ENCODE results near the gene S100A4.

The S100A4 gene

DNA sequence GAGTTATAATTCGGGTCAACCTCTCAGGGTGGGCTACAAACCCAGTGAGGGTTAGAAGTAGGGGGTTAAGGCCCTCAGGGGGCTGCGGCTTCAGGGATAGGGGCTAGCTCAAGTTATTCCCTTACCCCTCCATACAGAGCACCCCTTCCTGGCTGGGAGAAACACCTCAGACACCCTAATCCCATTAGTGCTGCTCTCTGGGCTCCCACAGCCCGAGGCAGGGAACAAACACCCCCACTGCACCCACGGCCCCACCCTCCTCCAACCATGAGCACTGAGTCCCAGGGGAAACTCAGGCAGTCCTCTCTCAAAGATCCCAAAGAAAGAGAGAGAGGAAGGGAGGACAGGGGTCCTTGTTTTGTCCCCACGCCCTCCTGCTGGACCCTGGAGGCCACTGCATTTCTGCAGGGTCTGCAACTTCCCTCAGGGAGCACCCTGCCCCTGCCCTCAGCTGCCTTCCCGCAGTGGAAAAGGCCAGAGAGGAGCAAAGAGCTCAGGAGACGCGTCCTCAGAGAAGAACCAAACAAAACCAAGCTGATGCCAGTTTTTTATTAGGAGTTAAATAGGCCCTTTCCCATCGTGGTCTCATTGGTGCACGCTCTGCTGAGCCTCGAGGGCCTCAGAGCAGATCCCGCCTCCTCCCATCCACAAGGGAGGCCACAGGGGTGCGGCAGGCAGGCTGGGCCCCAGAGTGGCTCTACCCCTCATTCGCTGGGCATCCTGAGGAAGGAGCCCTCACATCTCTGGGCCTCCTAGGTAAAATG, 1.4 kb upstream of the S100A4 start:
- no peak for DNase-seq

DNA sequence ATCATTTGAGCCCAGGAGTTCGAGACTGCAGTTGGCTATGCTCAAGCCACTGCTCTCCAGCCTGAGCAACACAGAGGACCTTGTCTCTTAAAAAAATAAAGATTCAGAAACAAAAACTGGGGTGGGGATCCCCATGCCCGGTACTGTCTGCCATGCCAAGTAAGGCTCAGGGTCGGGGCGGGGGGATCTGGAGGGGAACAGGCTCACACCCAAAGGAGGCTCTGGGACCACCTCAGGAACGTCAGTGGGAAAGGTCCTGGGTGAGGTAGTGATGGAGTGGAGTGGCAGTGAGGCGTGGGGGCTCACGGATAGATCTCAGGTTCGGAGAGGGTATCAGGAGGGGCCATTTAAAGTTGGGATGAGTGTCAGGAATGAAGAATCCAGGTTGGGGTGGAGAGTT, 765 bp upstream of the S100A4 start:
- no peak for DNase-seq

DNA sequence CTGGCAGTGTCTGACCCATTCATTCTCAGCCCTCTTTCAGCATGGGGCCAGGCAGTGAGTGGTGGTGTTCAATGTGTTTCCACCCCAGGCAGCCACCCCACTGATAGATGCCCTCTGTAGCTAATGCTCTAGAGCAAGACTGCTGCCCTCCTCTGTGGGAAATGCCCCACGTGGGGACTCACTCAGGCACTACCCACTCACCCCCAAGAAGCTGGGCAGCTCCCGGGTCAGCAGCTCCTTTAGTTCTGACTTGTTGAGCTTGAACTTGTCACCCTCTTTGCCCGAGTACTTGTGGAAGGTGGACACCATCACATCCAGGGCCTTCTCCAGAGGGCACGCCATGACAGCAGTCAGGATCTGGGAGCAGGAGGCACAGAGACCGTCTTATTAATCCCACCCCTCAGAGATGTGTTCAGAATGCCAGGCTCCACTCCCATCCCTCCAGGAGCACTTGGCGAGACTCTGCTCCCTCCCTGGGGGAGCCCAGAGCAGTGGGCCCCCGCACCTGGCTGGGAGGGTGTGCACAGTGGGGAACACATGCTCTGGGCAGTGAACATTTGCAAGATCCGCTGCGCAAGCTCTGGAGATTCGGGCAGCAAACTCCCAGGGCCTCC, 1.0 kb downstream of the S100A4 start:
- no peak for DNase-seq

DNA sequence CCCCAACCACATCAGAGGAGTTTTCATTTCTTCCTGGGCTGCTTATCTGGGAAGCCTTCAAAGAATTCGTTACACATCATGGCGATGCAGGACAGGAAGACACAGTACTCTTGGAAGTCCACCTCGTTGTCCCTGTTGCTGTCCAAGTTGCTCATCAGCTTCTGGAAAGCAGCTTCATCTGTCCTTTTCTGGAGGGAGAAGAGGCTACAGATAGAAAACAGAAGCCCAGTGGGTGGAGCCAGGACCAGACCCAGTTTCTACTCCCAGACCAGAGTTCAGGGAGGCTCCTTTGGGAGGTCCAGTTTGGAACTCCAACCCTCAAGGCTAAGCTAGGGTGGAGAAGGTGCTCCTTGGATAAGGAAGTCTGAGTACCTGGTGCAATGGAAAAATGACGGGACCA, 1.9 kb downstream of the S100A4 start:
- no peak for DNase-seq

DNA sequence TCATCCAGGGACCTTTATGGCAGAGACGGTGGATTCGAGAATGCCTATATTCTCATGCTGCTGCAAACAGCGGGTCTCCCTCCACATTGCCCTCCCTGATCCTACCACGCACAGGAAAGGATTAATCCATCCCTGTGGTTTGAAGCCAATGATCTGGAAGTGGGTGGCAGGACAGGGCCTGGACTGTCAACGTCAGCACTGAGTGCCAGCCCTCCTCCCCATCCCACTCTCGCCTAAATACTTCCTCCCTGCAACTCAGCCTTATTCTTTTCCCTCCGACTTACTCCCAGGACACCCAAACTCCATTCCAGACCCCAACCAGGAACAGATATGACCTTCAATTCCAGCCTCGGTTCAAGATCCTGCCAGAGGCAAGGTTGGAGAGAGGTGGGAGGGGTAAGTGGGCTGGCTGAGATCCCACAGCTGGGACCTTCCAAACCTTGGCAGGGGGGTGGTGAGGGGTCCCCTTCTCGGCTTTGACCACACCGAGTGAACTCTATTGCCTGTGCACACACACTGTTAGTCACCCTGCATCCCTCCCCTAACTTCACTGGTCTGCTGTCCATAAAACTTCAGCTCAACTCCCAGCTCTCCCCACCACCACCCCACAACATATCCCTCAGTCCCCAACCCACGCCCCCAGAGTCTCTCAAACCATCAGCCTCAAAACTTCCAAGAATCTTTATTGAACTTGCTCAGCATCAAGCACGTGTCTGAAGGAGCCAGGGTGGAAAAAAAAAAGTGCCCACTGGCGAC, 2.5 kb downstream of the S100A4 start:
- DNase-seq: no peak

DNA sequence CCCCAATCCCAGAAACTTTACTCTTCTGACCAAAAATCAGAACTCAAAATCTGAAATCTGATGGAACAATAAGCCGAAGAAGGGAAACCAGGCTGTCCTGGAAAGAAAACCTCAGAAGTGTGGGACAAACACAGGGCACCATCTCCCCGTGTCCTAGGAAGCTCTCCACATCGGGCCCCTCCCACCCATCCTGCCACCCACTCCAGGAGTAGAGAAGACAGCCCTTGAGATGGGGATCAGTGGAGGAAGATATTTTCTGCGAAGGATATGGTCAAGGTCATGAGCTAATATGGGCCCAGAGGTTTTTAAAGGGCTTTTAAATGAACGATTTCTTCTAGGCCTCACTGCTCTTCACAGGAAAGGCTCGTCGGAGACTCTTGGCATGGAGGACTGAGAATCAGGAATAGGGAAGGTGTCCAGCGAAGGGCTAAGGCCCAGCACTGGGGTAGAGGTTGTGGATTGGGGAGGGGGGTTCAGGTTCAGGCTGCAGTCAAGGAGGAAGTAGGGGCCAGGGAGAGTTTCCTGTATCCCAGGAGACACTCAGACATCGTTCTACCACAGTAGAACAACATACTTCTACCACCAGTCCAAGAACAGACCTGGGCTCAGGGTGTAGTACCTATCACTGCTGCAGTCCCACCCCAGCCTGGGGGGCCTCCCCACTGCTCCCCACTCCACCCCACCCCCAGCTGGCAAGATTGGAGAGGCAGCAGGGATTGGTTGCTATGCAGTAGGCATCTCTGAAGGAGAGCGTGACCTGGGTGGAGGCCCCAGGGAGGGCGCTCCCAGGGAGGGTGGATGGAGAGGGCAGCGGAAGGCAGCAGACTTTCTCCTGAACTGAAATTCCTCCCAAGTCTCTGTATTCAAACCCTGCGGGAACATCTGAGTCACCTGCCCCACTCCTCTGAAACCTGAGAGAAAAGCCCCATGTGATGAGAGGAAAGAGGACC, 3.7 kb downstream of the S100A4 start:
- DNase-seq: no peak

DNA sequence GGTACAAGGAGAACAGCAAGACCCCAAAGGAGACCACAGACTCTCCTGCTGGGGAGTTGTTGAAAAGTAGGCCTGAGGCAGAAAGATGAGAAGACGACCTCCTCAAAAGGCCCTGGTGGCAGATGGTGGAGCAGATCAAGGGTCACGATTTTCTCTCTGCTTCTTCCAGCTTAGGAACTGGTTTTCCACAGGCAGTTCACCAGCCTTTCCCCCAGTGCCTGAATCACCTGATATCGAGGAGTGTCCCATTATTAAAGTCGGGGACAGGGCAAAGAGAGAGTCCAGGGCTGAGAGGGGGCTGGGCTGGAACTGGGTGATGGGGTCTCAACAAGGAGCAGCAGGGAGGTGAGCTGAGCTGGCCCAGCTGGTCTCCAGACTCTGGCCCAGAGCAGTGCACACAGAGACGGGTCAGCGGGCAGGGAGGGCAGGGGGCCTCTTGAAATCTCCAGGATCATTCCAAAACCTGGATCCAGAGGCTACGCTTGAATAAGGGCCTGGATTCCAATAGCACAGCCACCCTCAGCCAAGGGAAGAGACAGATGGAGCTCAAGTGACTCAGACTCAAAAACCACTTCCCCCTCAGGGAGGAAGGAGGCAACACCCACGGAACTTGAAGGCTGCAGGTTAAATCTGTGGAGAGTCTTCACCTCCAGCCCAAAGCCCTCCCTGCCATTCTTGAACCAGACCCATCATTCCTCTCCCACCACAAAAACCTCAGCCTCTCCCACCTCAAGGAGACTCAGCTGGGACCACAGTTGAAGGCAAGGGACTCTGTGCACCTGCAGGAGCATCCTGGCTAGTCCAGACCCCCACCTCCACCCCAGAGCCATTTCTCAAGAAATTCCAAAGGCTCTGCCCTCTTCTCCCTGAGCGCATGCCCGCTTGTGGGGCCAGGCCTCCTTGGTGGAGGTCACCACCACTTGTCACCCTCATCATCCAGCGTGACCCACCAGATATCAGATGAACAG, 4.9 kb downstream of the S100A4 start, which contains the start of gene S100A5:
Gene S100A5 (minus strand): TSS at position 541 of the 968 bp plus-strand sequence. CDS start 743 bp downstream, outside the sequence.
- peak; percentile 42 for DNase-seq

DNA sequence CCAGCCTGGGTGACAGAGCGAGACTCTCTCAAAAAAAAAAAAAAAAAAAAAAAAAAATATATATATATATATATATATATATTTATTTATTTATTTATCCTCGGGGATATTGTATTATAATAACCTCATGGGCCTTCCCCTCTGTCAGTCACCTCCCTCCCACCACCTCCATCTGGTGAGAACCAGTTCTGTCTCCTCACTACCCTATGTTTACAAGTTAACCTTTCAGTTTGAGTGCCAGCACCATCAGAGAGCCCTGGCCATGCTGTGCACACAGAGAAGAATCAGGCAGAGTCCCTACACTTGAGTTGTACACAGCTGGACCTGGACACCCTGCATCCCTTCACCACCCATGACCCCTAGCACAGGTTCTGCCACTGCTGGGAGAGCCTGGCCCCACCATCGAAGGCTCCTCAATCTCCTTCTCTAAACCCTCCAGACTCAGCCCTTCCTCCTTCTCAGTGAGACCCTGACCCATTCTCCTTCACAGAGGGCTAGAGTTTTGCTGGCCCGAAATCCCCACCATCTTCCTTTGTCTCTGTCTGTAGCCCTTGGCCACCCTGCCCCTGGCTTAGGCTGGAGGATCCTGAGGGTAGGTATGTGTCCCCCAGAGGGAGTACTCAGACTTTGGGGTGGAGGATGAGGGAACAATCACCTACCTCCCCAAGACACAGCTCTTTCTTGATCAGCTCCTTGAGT, 6.1 kb downstream of the S100A4 start:
- DNase-seq: no peak

DNA sequence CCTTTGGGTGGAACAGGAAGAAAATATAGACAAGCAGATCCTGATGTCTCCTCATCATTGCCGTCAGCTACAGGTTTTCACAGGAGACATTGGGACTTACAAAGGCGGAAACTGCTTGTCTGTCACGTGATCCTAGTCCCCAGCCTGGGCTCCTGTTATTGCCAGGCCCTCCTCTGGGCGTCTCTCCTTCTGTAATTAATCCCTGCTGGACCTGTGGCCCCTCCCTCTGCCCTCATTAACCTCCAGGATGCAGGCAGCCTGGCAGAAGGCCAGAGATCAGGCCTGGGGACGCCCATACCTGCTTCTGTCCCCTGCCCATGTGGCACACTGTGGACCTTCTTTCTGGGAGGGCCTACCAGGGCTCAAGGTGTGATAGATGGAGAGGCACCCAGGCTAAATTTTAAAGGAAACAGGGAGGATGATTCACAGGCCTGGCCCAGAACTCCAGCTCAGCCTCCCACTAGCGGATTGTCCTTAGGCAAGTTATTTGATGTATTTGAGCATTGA, 7.2 kb downstream of the S100A4 start:
- DNase-seq: no peak

DNA sequence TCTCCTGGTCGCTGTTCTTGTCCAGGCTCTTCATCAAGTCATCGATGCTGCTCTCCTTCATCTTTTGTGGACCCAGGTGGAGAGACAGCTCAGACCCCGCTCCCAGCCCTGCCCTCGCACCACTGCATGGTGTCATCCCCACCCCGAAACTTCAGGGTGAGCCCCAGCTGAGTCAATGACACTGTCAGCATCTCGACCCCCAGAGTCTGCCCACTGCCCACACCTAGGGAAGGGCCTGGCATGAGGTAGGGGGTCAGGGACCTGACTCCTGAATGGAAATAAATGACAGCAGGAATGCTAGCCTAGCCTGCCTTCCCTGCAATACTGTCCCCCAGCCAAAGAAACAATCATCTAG, 8.3 kb downstream of the S100A4 start:
- no peak for DNase-seq

DNA sequence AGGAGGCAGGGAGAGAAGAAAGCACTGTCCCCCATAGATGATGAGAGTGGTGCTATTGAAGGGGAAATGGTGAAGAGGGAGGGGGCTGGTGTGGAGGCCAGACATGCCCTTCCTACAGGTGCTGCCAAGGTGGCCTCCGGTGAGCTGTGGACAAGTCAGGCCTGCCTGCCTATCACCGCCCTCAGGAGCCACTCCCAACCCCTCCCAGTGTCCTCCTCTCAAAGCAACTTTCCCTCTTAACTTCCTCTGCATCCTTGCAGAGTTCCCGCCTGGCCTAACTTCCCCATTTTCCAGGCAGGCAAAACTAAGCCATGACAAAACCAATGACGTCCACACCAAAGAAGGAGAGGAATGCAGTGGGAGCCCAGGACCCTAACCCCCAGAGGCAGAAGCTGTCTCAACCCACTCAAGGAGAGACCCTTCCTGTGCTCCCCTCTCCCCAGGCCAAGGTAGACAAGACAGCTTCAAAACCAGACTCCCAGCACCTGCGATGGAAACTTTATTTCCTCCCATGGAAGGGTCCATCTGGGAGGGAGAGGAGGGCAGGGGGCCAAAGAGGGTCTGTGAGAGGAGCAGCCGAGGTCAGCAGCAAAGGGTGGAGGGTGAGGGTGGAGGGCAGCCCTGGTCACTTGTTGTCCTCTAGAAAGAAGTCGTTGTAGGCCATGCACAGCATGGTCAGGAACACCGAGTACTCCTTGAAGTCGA, 8.8 kb downstream of the S100A4 start:
- DNase-seq: no peak

DNA sequence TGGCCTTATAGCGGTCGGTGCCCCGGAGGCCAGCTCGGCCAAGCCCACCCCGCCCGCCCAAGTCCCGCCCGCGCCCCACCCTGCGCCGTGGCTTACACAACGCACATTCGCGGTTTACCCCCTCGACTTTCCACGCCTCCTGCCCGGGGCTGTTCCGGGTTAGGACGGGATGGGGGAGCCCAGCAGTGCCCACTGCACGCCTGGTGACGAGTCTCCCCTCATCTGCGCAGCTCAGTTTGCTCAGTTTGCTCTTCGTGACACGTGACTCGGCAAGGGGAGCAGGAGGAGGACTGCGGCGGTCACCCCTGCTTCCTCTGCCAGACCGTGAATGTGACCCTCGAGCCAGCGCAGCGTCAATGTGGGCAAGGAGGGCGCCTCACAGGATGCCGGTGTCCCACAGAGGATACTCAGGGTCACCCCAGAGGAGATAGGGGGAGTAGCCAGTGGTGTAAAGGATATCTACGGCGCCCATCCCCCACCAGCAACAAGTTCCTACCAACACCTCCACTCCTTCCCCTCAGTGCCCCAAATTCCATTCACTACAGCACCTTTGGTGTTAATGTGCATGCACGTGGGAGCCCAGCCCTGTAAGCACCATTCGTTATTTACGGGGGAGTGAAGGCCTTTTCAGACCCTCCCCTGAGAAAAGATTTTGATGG, 9.5 kb downstream of the S100A4 start:
- DNase-seq: peak; percentile 68

DNA sequence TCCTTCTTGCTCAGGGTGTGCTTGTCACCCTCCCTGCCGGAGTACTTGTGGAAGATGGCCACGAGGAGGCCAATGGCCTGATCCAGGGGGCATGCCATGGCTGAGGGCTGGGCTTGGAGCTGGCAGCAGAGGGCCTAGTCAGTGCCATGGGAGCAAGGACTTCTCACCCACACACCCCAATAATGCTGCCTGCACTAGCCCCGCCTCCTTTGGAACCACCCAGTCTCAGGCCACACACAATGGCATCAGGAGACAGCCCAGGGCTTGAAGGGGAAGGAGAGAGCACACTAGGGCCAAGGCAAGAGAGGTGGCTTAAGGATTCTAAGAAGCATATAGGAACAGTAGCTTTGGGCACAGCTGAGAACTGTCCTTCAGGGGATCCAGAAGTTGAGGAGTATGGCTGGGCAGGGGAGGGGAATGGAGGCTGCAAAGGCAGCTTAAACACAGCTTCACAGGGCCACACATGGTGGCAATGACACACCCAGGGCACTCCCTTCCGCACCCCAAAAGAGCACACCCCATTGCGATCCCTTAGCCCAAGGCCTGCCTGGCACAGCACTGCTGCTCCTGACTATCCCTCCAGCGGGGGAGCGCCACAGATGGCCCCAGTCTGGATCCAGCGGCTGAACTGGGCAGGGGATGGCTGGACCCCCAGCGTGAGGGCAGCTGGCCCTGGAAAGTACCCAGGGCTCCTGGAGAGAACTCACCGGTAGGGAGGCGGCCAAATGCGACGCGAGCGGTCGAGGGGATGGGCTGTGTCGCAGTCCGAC, 10.2 kb downstream of the S100A4 start, which contains the start of gene S100A6:
Gene S100A6 (minus strand): TSS at position 750 of the 770 bp plus-strand sequence. CDS start 652 bp downstream, at position 98.
- DNase-seq: no peak

DNA sequence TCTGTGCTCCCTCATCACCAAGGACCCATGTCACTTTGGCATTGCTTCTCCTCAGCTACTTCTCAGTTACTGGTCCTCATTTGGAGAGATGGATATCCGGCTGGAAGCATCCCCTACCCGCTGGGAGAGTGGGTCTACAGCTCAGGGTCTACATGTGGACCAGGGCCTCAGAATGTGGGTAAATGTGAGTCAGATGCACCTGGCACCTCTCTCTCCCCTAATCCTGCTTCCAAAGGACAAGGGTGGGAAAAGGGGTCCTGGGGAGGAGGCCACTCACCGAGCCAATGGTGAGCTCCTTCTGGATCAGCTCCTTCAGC, 10.7 kb downstream of the S100A4 start:
- no peak for DNase-seq

DNA sequence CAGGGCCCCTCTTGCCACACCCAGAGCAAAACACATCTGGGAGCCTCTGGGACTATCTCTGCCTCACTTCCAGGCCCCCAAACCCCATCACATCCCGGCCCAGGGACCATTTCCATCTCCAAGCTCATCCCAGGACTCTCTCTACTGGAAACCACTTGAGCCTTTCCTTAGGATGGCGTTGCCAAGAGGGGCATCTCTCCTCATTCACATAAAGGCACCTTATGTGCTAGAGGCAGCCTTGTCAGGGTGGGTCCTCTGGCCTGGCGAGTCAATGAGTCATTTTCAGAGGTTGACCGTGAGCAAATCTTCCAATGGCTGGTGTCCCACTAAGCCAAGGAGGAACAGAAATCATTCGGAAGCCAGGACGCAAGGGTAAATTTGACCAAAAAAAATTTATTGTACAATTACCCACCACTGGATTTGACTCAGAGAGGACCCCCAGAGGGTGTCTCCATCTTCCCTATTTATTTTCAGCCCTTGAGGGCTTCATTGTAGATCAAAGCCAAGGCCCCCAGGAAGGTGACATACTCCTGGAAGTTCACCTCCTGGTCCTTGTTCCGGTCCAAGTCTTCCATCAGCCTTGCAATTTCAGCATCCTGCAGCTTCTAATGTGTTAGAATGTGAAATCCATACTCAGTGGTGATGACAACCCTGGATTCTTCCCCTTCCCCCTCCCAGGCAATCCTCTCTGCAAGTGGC, 11.2 kb downstream of the S100A4 start:
- no peak for DNase-seq

DNA sequence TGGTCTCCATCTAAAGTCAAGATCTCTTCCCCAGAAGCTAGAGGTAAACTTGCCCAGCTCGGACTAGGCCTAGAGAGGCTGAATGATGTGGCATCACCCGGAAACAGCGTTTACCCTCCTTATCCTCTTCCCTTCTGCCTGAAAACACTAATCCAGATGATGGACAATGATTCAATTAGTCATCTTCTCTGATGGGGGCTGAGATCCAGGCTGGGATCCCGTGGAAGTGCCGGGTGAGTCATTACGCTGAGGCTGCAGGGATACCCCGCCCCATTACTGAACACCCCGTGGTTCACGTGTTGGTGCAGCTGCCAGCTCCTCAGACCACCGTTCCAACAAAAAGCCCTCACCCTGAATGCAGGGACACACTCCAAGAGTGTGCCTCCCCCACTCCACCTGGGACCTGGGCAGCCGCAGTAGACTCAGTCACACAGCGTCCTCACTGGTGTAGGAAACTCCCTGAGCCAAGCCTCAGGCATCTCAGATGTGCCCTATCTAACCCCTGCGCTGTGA, 11.9 kb downstream of the S100A4 start:
- no peak for DNase-seq

DNA sequence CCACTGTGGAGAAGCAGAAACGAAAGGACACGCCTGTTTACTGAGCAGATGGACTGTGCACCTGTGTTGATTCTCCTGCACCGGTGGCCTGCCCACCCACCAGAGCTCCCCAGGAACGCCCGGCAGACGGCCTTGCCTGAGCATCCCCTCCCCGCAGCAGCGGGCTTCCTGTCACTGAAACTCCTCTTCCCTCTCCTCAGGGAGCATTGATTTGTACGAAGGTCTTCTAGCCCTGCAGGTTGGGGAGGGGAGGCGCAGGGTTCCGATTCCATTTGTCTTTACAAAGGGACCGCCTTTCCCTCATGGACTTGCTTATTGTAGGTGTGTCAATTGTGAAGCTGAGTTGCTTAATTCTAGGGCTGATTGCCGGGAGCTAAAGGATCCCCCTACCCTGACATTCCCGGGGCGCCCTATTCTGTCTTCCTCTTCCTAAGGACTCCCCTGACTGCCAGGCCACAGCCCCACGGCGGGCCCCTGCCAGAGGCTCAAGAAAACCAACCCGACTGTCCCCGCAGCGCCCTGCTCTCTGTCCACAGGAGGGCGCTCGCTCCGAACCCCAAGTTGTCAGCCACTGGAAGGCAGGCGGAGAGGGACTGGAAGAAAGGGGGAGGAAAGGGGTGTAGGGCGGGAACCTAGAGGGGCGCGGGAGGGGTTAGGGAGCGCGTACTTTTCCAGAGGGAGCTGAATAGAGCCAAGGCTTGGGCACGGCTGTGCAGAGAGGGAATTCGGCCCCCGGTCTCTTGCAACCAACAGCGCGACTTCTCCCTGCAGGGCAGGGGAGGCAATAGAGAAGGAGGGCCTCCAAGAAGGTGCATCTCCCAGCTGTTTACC, 12.6 kb downstream of the S100A4 start:
- peak; percentile 73 for DNase-seq
